Colonic mucosa (tissue), 4 donors: ENCODE results near the gene DLG2. TPM values are rescaled to one million over a fixed set of nuclear protein-coding genes. Genes with fewer than 3 reads are reported as not detected.
"Not testable (repeated sequence)": the region's sequence is repeated elsewhere in the genome, so short reads cannot be mapped to it uniquely, and the experiment has no call there.

ENCODE experiments used
- DNase-seq: peaks from one replicate; pipeline ENCODE4 v3.0.0-alpha.2; 2020
- H3K27ac ChIP-seq: fragments of 200-600 bp; one replicate; pipeline ENCODE4 v1.8.0; 2021
- H3K27me3 ChIP-seq: fragments of 200-600 bp; one replicate; pipeline ENCODE4 v1.8.0; 2021
- H3K36me3 ChIP-seq: fragments of 200-600 bp; one replicate; pipeline ENCODE4 v1.8.0; 2021
- H3K4me1 ChIP-seq: fragments of 200-600 bp; one replicate; pipeline ENCODE4 v1.8.0; 2021; ENCODE audit warnings: mild to moderate bottlenecking
- H3K4me3 ChIP-seq: fragments of 200-600 bp; one replicate; pipeline ENCODE4 v1.8.0; 2021
- H3K9ac ChIP-seq, 2 donors: one replicate each; pipeline ENCODE4 v1.7.0; 2013; ENCODE audit warnings: control low read depth in 2 of 2, low read depth in 2 of 2, low read length in 2 of 2
- H3K9me3 ChIP-seq: fragments of 200-600 bp; one replicate; pipeline ENCODE4 v1.8.0; 2021
- intact Hi-C: fragments of 100-400 bp; cut with DNase I; formaldehyde crosslinking; loops from one replicate; pipeline ENCODE4 v1.14.1; 2022
- total RNA-seq, 2 donors: library from RNA; stranded (reverse); fragmentation: NEBNext Ultra II Directional in 1 of 2; extraction: Animal tissue kit (Norgen Biotek cat#: 25700) in 1 of 2; gene quantifications; one replicate each; pipeline ENCODE4 v1.2.1, GENCODE V29; 2021
- TF ChIP-seq, protein P1 (sequence below): fragments of 200-600 bp; IDR thresholded peaks from one replicate; pipeline ENCODE4 v1.8.0; 2022; ENCODE audit warnings: antibody characterized with exemption, mild to moderate bottlenecking
- donor health status: healthy.
- donor health status: DM: no; HTN: no; CAD: no.
- donor health status: DM: no; HTN: no; CAD: no.

DLG2 gene
- total RNA-seq, 2 donors from 2014 or later, result 1.4 to 3.3 TPM

DNA sequence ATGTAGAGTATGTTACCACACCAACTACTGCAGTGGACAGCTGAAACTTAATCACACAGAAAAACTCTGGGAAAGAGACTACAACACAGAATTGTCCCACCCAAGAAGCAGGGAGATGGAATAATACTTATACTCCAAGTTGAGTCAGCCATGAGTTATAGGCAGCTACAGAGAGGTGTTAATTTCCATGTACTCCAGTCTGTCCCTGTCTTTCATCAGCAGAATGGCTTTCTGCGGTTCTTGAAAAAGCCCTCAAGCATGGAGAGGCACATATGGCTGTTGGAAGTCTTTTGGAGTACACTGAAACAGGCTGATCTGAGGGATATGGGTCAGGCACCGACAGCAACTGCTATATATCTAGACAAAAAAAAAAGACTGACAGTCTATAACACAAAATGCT is 219.5 kb downstream of the DLG2 start:
- TF ChIP-seq, protein P1, sequence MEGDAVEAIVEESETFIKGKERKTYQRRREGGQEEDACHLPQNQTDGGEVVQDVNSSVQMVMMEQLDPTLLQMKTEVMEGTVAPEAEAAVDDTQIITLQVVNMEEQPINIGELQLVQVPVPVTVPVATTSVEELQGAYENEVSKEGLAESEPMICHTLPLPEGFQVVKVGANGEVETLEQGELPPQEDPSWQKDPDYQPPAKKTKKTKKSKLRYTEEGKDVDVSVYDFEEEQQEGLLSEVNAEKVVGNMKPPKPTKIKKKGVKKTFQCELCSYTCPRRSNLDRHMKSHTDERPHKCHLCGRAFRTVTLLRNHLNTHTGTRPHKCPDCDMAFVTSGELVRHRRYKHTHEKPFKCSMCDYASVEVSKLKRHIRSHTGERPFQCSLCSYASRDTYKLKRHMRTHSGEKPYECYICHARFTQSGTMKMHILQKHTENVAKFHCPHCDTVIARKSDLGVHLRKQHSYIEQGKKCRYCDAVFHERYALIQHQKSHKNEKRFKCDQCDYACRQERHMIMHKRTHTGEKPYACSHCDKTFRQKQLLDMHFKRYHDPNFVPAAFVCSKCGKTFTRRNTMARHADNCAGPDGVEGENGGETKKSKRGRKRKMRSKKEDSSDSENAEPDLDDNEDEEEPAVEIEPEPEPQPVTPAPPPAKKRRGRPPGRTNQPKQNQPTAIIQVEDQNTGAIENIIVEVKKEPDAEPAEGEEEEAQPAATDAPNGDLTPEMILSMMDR, result no peak
- intact Hi-C loops, result no loop called here
- no peaks in the 10 kb centered on the region for H3K9me3 ChIP-seq

DNA sequence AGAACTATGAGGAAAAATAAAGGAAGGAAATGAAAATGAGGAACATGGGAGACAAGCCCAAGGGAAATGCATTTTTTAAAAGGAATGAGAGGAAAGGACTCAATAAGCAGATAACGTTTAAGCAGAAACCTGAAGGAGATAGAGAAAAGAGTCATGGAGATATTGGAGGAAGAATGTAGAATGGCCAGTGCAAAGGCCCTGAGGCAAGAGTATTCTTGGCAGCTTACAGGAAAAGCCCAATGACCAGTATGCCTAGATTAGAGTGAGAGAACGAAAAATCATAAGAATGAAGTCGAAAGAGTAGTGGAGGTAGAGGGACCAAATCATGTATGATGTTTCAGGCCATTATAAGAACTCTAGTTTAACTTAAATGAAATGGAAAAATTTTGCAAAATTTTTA is 220.3 kb downstream of the DLG2 start:
- no peak overlapping the region for H3K4me3 ChIP-seq
- H3K9me3 ChIP-seq, result no peaks in the 10 kb centered on the region
- no peak for DNase-seq
- H3K4me1 ChIP-seq, result no peaks in the 10 kb centered on the region
- H3K27me3 ChIP-seq, result no peaks in the 10 kb centered on the region
- TF ChIP-seq, protein P1, result no peak
- intact Hi-C loops, result no loop called here
- H3K36me3 ChIP-seq, result no peaks in the 10 kb centered on the region
- no peak overlapping the region for H3K9ac ChIP-seq
- no peak overlapping the region for H3K27ac ChIP-seq

More for the DNA sequence above, 219.5 kb downstream of the DLG2 start:
- Histone ChIP-seq H3K36me3 (no peaks in the 10 kb centered on the region), H3K27me3 (no peaks in the 10 kb centered on the region), H3K27ac (no peak overlapping the region), H3K4me1 (no peaks in the 10 kb centered on the region), H3K9ac (no peak overlapping the region), H3K4me3 (no peak overlapping the region)
- no peak for DNase-seq

- Histone ChIP-seq H3K27ac (no peak overlapping the region), H3K4me1 (no peaks in the 10 kb centered on the region), H3K36me3 (no peaks in the 10 kb centered on the region), H3K27me3 (no peaks in the 10 kb centered on the region), H3K9me3 (no peaks in the 10 kb centered on the region), H3K4me3 (no peak overlapping the region), H3K9ac (no peak overlapping the region)
- intact Hi-C loops, result no loop called here
- DNase-seq, result no peak
- TF ChIP-seq, protein P1, result no peak
Observed at GRCh38 chr11:85406316-85406715, 220.8 kb downstream of the DLG2 start.

GRCh38 chr11:85395515-85396055 is 231.6 kb downstream of the DLG2 start:
- H3K36me3 ChIP-seq, H3K27me3 ChIP-seq, DNase-seq, H3K9ac ChIP-seq, H3K4me1 ChIP-seq, H3K9me3 ChIP-seq, H3K27ac ChIP-seq, H3K4me3 ChIP-seq, intact Hi-C loops: not testable (repeated sequence)

- H3K9me3 ChIP-seq, result no peaks in the 10 kb centered on the region
- intact Hi-C loops, result no loop called here
- no peak for DNase-seq
- no peaks in the 10 kb centered on the region for H3K27me3 ChIP-seq
- H3K36me3 ChIP-seq, result no peaks in the 10 kb centered on the region
- H3K27ac ChIP-seq, result no peak overlapping the region
- no peaks in the 10 kb centered on the region for H3K4me1 ChIP-seq
- H3K4me3 ChIP-seq, result no peak overlapping the region
- TF ChIP-seq, protein P1, result no peak
- no peak overlapping the region for H3K9ac ChIP-seq
Observed at GRCh38 chr11:85394283-85394682, 232.9 kb downstream of the DLG2 start.

- Histone ChIP-seq H3K9me3 (no peaks in the 10 kb centered on the region), H3K36me3 (no peaks in the 10 kb centered on the region), H3K9ac (no peak overlapping the region), H3K4me3 (no peak overlapping the region), H3K27me3 (no peaks in the 10 kb centered on the region), H3K27ac (no peak overlapping the region), H3K4me1 (no peaks in the 10 kb centered on the region)
- TF ChIP-seq, protein P1, result no peak
- intact Hi-C loops, result no loop called here
- DNase-seq, result no peak
Observed at GRCh38 chr11:85391141-85391540, 236.0 kb downstream of the DLG2 start.
